HepG2 (cell line): ENCODE results near the gene AGRN. TPM values are rescaled to one million over a fixed set of nuclear protein-coding genes. Genes with fewer than 3 reads are reported as not detected.

Experiments used
- ATAC-seq: fragments of 200-7000 bp; cut with Tn5 transposase; 3 replicates; pipeline ENCODE4 v1.9.1; 2020; ENCODE audit warnings: mild to moderate bottlenecking, moderate library complexity
- BruUV-seq: library from RNA; stranded (reverse); fragments of 400-500 nt; replicated peaks from 2 replicates; lab custom pipeline; 2021; lab: Mats Ljungman, UMichigan
- CTCF ChIA-PET: fragments of 300-600 bp; formaldehyde crosslinking; extraction: SDS; loops from one replicate; lab custom pipeline; 2021; ENCODE audit warnings: low total read pairs, inconsistent platforms, low intra/inter-chr PET ratio; lab: Yijun Ruan, JAX
- POLR2A ChIA-PET: fragments of 350-600 bp; sonication (Branson Sonifier 250); formaldehyde crosslinking; loops from one replicate; lab custom pipeline; 2020; ENCODE audit warnings: antibody characterized with exemption, inconsistent platforms; lab: Yijun Ruan, JAX
- DNase-seq: peaks from one replicate; pipeline ENCODE4 v3.0.0-alpha.2; 2015; ENCODE audit warnings: low spot score
- FAIRE-seq: peaks from 3 replicates; lab custom pipeline; 2011; peaks lifted over from hg19 to GRCh38; lab: Jason Lieb, UNC
- H2AFZ ChIP-seq: one replicate; pipeline ENCODE4 v1.6.1; 2011; ENCODE audit warnings: low read length, inconsistent platforms
- H3K27ac ChIP-seq: fragments of 300-600 bp; 3 replicates; pipeline ENCODE4 v1.8.0; 2011; ENCODE audit warnings: mixed run types, mild to moderate bottlenecking, mixed read lengths, low read length, inconsistent platforms; ENCODE audit not compliant: insufficient read depth; ENCODE audit errors: extremely low read length
- H3K27me3 ChIP-seq, 2 experiments: fragments of 200-600 bp in 1 of 2; 2 replicates in 1 of 2; 3 replicates in 1 of 2; pipeline versions ENCODE4 v1.6.0 to v1.8.0; 2011; ENCODE audit warnings: low read length in 2 of 2, mild to moderate bottlenecking in 2 of 2, moderate library complexity in 2 of 2, inconsistent platforms in 1 of 2; ENCODE audit not compliant: insufficient read depth in 2 of 2, control insufficient read depth in 1 of 2
- H3K36me3 ChIP-seq, 2 experiments: fragments of 200-600 bp in 1 of 2; replicated peaks in 1 of 2; 2 replicates in 1 of 2; 3 replicates in 1 of 2; pipeline versions ENCODE4 v1.5.1 to v1.8.0; 2011; ENCODE audit warnings: low read length in 2 of 2, inconsistent platforms in 1 of 2; ENCODE audit not compliant: insufficient read depth in 2 of 2, control insufficient read depth in 1 of 2
- H3K4me1 ChIP-seq: 2 replicates; pipeline ENCODE4 v1.5.1; 2012; ENCODE audit warnings: low read length, inconsistent platforms; ENCODE audit not compliant: insufficient read depth
- H3K4me2 ChIP-seq: 2 replicates; pipeline ENCODE4 v1.6.0; 2011; ENCODE audit warnings: low read depth, low read length, inconsistent platforms
- H3K4me3 ChIP-seq, 3 experiments: fragments of 200-600 bp in 1 of 3; sonication (generic), shearing (Covaris generic) in 1 of 3; replicated peaks in 1 of 3; 2 replicates each; pipeline ENCODE4 v1.5.1; 2011 to 2016; ENCODE audit warnings: low read length in 3 of 3, inconsistent platforms in 2 of 3, low read depth in 2 of 3, mild to moderate bottlenecking in 2 of 3, control low read depth in 1 of 3, mixed read lengths in 1 of 3; ENCODE audit not compliant: insufficient read depth in 1 of 3
- H3K79me2 ChIP-seq: one replicate; pipeline ENCODE4 v1.6.1; 2011; ENCODE audit warnings: low read length, inconsistent platforms; ENCODE audit not compliant: insufficient read depth
- H3K9ac ChIP-seq: 2 replicates; pipeline ENCODE4 v1.6.0; 2011; ENCODE audit warnings: mild to moderate bottlenecking, low read depth, low read length, inconsistent platforms; ENCODE audit not compliant: insufficient read depth
- H3K9me3 ChIP-seq: 2 replicates; pipeline ENCODE4 v1.5.1; 2012; ENCODE audit warnings: mild to moderate bottlenecking, low read length
- H4K20me1 ChIP-seq: 2 replicates; pipeline ENCODE4 v1.6.0; 2011; ENCODE audit warnings: inconsistent platforms, mild to moderate bottlenecking, low read length, moderate library complexity; ENCODE audit not compliant: insufficient read depth
- AGO2 ChIP-seq: fragments of 200-400 bp; formaldehyde crosslinking; optimal IDR thresholded peaks from 2 replicates; pipeline ENCODE3; 2017; ENCODE audit warnings: mild to moderate bottlenecking, low read depth, low read length, moderate library complexity
- HOXA9 ChIP-seq: sonication (generic); formaldehyde crosslinking; IDR thresholded peaks from 2 replicates; pipeline ENCODE4 v1.8.1; 2022; ENCODE audit warnings: missing genetic modification reagents, mild to moderate bottlenecking, moderate library complexity, borderline replicate concordance
- RBFOX2 ChIP-seq: fragments of 200-400 bp; formaldehyde crosslinking; IDR thresholded peaks from 2 replicates; pipeline ENCODE4 v1.6.1; 2017; ENCODE audit warnings: low read depth, mild to moderate bottlenecking, low read length
- RBM39 ChIP-seq: fragments of 200-400 bp; formaldehyde crosslinking; IDR thresholded peaks from one replicate; pipeline ENCODE4 v1.6.1; 2018; ENCODE audit warnings: antibody characterized with exemption, mild to moderate bottlenecking, low read depth, low read length; ENCODE audit not compliant: poor library complexity, severe bottlenecking
- ZBTB33 ChIP-seq: sonication (generic); formaldehyde crosslinking; IDR thresholded peaks from 2 replicates; pipeline ENCODE4 v1.4.0; 2020; ENCODE audit warnings: missing genetic modification reagents
- ZNF17 ChIP-seq: sonication (generic); formaldehyde crosslinking; IDR thresholded peaks from 2 replicates; pipeline ENCODE4 v1.5.0; 2020; ENCODE audit warnings: mild to moderate bottlenecking, missing genetic modification reagents
- WGBS: methylation state at CpG from one replicate; pipeline ENCODE4 v1.1.6; 2017; ENCODE audit warnings: low lambda C conversion rate; 5-methylcytosine and 5-hydroxymethylcytosine counted together
- in situ Hi-C: cut with HindIII; loops from 2 replicates; pipeline ENCODE4 v1.10.0; 2017; ENCODE audit warnings: low pct_unique_long_range_greater_than_20kb; ENCODE audit not compliant: extremely low pct_ligation_motif_present
- intact Hi-C: fragments of 100-400 bp; cut with micrococcal nuclease; formaldehyde crosslinking; loops from one replicate; pipeline ENCODE4 v1.10.0; 2022; ENCODE audit not compliant: unreplicated experiment
- polyA plus RNA-seq, 8 experiments: library from polyadenylated mRNA; depleted of rRNA in 3 of 8; stranded (reverse) in 7 of 8; unstranded in 1 of 8; fragments of >200 nt; fragmentation: Illumina TruSeq in 4 of 8; extraction: Trizol in 4 of 8; gene quantifications; 2 replicates each; pipeline versions ENCODE4 v1.2.1 to v1.2.3, GENCODE V29; 2011 to 2016; ENCODE audit warnings: low read depth in 4 of 8, missing spikeins in 1 of 8, mixed read lengths in 1 of 8; ENCODE audit not compliant: insufficient read depth in 1 of 8
- total RNA-seq, 5 experiments: library from RNA; depleted of rRNA; stranded (reverse); fragments of >200 nt; fragmentation: Illumina TruSeq; extraction: Trizol; gene quantifications; 2 replicates each; pipeline ENCODE4 v1.2.3, GENCODE V29; 2016; ENCODE audit warnings: low read depth in 1 of 5

Gene AGRN
- total and polyA plus RNA-seq, 2 of the 13 experiments (the other 11 are each of a cell fraction or from before 2014, with no cell fraction given), result 29.8 to 65.2 TPM

- ATAC-seq, result no peak
- WGBS, result 88% methylated on average over 11 of the region's 25 CpGs
- Histone ChIP-seq H3K4me1 (peaks cover 21% of the 10 kb centered on the region), H3K9ac (no peak overlapping the region), H2AFZ (no peak overlapping the region), H4K20me1 (peaks cover 10% of the 10 kb centered on the region; the same call in 1 of the 2 replicates), H3K27me3 (no peaks in the 10 kb centered on the region), H3K4me2 (no peak overlapping the region), H3K9me3 (no peaks in the 10 kb centered on the region), H3K36me3 (peaks cover 33 to 61% of the 10 kb centered on the region in 2 experiments; a peak in 4 of 5 replicates), H3K79me2 (peaks cover 11% of the 10 kb centered on the region), H3K27ac (no peak overlapping the region), H3K4me3 (no peak overlapping the region)
- no peak for FAIRE-seq
- no TSS peak for BruUV-seq
- POLR2A ChIA-PET, result no interaction called here
- in situ Hi-C loops (no loop called here), intact Hi-C loops (no loop called here)
- CTCF ChIA-PET, result no interaction called here
- no peak for DNase-seq
- peak; percentile 44; the same call in 1 of the 2 replicates for TF ChIP-seq RBFOX2
- TF ChIP-seq AGO2, result peak; percentile 51
- no peak for TF ChIP-seq HOXA9 (CRISPR knock-in tag)
These were observed 22.0 kb downstream of the AGRN start for GRCh38 chr1:1041873-1042272.

GRCh38 chr1:1042835-1043234, 22.9 kb downstream of the AGRN start:
- no peaks in the 10 kb centered on the region for H3K9me3 ChIP-seq
- no peak overlapping the region for H3K27ac ChIP-seq
- 99% methylated on average over 10 of the region's 10 CpGs for WGBS
- FAIRE-seq (no peak), ATAC-seq (no peak), DNase-seq (no peak)
- H3K79me2 ChIP-seq, result peaks cover 11% of the 10 kb centered on the region
- intact Hi-C loops (no loop called here), in situ Hi-C loops (no loop called here)
- no peak overlapping the region for H3K4me3 ChIP-seq
- no peak overlapping the region for H3K4me2 ChIP-seq
- H3K4me1 ChIP-seq, result peaks cover 11% of the 10 kb centered on the region
- BruUV-seq, result no TSS peak
- peak; percentile 74 for TF ChIP-seq ZBTB33 (CRISPR knock-in tag)
- TF ChIP-seq ZNF17 (CRISPR knock-in tag), result no peak
- TF ChIP-seq RBM39, result no peak
- peak; percentile 8 for TF ChIP-seq AGO2
- ChIA-PET POLR2A (no interaction called here), CTCF (no interaction called here)
- H3K9ac ChIP-seq, result no peak overlapping the region
- H2AFZ ChIP-seq, result no peak overlapping the region
- no peaks in the 10 kb centered on the region for H3K27me3 ChIP-seq
- H4K20me1 ChIP-seq, result peaks cover 10% of the 10 kb centered on the region; the same call in 1 of the 2 replicates
- peaks cover 39 to 68% of the 10 kb centered on the region in 2 experiments; a peak in 4 of 5 replicates for H3K36me3 ChIP-seq
